ENCODE data around the gene PRRX2. TPM values are rescaled to one million over a fixed set of nuclear protein-coding genes. Genes with fewer than 3 reads are reported as not detected.

The PRRX2 gene
- total and polyA plus RNA-seq, 7 donors: 0.46 to 4.7 (median 2.0) TPM; not detected in 1

DNA sequence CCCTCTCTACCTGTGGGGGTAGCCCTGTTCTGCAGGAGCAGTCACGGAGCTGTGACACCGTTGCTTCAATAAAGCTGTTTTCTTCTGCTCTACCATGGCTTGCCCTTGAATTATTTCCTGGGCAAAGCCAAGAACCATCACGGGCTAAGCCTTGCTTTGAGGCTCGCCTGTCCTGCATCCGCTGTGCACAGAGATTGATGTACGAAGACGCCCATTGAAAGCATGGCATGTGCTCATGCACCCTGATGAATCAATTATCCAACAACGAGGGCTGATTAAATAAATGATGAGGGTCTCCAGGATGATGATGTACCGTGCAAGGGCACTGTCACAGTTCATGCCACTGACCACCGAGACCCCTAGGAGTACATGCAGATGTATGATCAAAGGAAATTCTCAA lies 66.7 kb downstream of the PRRX2 start:
- no peak overlapping the region for H3K4me3 ChIP-seq
- TF ChIP-seq EP300 (IDR thresholded peaks at IDR 0.05) (no peak), POLR2AphosphoS5 (IDR thresholded peaks at IDR 0.05) (no peak), POLR2A (IDR thresholded peaks at IDR 0.05) (no peak)
- TF ChIP-seq, protein P1, sequence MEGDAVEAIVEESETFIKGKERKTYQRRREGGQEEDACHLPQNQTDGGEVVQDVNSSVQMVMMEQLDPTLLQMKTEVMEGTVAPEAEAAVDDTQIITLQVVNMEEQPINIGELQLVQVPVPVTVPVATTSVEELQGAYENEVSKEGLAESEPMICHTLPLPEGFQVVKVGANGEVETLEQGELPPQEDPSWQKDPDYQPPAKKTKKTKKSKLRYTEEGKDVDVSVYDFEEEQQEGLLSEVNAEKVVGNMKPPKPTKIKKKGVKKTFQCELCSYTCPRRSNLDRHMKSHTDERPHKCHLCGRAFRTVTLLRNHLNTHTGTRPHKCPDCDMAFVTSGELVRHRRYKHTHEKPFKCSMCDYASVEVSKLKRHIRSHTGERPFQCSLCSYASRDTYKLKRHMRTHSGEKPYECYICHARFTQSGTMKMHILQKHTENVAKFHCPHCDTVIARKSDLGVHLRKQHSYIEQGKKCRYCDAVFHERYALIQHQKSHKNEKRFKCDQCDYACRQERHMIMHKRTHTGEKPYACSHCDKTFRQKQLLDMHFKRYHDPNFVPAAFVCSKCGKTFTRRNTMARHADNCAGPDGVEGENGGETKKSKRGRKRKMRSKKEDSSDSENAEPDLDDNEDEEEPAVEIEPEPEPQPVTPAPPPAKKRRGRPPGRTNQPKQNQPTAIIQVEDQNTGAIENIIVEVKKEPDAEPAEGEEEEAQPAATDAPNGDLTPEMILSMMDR (IDR thresholded peaks at IDR 0.05): no peak
- H3K36me3 ChIP-seq: no peaks in the 10 kb centered on the region
- no peak for DNase-seq
- 54 to 73% methylated on average over 10 of the region's 10 CpGs for WGBS, 2 donors
- intact Hi-C loops (cut with DNase I): no loop called here
- no peaks in the 10 kb centered on the region for H3K9me3 ChIP-seq
- H3K27me3 ChIP-seq: peaks cover 0 to 13% (median 0%) of the 10 kb centered on the region in 3 donors
- no peak overlapping the region for H3K27ac ChIP-seq
- peaks cover 0 to under 1% (median 0%) of the 10 kb centered on the region in 4 donors for H3K4me1 ChIP-seq

DNA sequence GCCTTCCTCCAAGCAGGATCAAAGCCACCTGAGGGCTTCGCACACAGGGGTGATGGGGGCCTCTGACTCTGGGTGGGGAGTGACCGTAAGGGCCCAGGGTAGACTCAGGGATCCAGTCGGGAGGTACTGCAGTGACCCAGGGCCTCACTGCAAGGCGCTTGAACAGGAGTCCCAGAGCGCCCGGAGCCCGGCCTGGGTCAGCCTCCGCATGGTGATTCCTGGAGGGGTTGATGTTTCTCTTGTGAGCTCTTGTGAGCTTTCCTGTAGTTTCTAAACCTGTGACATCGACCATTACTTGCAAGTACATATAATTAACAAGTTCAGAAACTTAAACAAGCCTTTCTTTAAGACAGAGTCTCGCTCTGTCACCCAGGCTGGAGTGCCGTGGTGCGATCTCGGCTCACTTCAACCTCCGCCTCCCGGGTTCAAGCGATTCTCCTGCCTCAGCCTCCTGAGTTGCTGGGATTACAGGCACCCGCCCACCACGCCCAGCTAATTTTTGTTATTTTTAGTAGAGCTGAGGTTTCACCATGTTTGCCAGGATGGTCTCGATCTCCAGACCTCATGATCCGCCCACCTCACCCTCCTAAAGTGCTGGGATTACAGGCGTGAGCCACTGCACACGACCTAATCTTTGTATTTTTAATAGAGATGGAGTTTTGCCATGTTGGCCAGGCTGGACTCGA lies 67.6 kb downstream of the PRRX2 start:
- DNase-seq: no peak
- intact Hi-C loops (cut with DNase I): no loop called here
- no peaks in the 10 kb centered on the region for H3K9me3 ChIP-seq
- no peaks in the 10 kb centered on the region for H3K36me3 ChIP-seq
- H3K27ac ChIP-seq: no peak overlapping the region
- 71 to 84% methylated on average over 23 of the region's 23 CpGs for WGBS, 2 donors
- H3K27me3 ChIP-seq: peaks cover 0 to 13% (median 0%) of the 10 kb centered on the region in 3 donors
- H3K4me1 ChIP-seq: peaks cover 0 to 11% (median 4%) of the 10 kb centered on the region in 4 donors
- no peak overlapping the region for H3K4me3 ChIP-seq
- TF ChIP-seq EP300 (IDR thresholded peaks at IDR 0.05): no peak

DNA sequence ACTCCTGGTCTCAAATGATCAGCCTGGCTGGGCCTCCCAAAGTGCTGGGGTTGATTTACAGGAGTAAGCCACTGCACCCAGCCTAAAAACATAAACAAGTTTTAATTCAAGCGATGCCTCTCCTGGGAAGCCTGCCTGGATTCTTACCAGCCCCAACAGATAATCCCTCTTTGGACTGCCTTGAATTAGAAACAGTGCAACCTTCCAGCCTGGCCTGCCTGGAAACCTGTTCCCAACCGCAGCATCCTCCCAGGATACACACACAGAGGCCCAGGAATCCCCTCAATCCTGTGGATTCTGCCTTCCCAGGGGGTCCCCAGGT lies 68.1 kb downstream of the PRRX2 start:
- DNase-seq: no peak
- no peaks in the 10 kb centered on the region for H3K36me3 ChIP-seq
- H3K4me3 ChIP-seq: no peak overlapping the region
- peaks cover 0 to 11% (median 5%) of the 10 kb centered on the region in 4 donors for H3K4me1 ChIP-seq
- intact Hi-C loops (cut with DNase I): no loop called here
- TF ChIP-seq EP300 (IDR thresholded peaks at IDR 0.05) (no peak), POLR2A (IDR thresholded peaks at IDR 0.05) (no peak), POLR2AphosphoS5 (IDR thresholded peaks at IDR 0.05) (no peak)
- TF ChIP-seq, protein P1 (IDR thresholded peaks at IDR 0.05): no peak
- peaks cover 0 to 13% (median 0%) of the 10 kb centered on the region in 3 donors for H3K27me3 ChIP-seq
- WGBS, 2 donors: 88% methylated on average over 2 of the region's 2 CpGs
- no peak overlapping the region for H3K27ac ChIP-seq
- no peaks in the 10 kb centered on the region for H3K9me3 ChIP-seq

DNA sequence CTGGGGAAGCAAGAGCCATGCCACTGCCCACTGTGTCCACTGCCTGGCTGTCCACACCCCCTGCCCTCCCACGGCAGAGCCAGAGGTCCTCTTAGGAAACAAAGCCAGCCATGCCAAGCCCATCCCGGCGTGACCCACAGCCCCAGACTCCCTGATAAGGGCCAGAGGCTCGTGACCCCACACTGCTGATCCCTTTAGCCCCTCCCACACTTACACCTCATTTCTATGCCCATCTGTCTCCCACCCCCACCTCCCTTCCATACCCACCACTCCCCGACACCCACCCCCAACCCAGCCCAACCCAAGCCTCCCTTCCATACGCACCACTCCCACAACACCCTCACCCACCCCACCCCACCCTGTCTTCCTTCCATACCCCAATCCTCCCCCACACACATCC lies 70.1 kb downstream of the PRRX2 start:
- Histone ChIP-seq H3K9me3 (no peaks in the 10 kb centered on the region), H3K4me1 (peaks cover 0 to 11% (median 5%) of the 10 kb centered on the region in 4 donors), H3K36me3 (no peaks in the 10 kb centered on the region), H3K4me3 (no peak overlapping the region), H3K27ac (no peak overlapping the region), H3K27me3 (peaks cover 0 to 13% (median 0%) of the 10 kb centered on the region in 3 donors)
- no peak for DNase-seq
- 46 to 63% methylated on average over 6 of the region's 6 CpGs for WGBS, 2 donors
- TF ChIP-seq EP300 (IDR thresholded peaks at IDR 0.05) (no peak), POLR2A (IDR thresholded peaks at IDR 0.05) (no peak), POLR2AphosphoS5 (IDR thresholded peaks at IDR 0.05) (no peak)
- TF ChIP-seq, protein P1 (IDR thresholded peaks at IDR 0.05): no peak
- intact Hi-C loops (cut with DNase I): no loop called here

DNA sequence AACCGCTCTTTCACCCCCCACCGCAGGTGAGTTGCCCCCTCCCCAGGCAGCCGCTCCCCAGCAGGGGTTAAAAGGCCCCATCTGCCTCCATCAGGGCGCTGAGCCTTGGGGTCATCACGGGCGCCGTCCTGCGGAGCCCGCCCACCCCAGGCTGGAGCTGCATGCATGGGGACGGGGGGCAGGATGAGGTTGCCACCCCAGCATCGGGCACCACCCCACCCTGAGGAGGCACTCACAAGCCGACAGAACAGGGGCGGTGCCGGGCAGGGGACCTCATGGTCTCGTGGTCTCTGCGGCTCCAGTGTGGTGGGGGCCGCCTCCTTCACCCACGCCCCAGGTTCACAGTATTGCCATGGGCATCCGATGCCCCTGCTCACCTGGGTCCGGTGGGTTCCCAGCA lies 70.9 kb downstream of the PRRX2 start:
- peaks cover 0 to 13% (median 0%) of the 10 kb centered on the region in 3 donors for H3K27me3 ChIP-seq
- WGBS, 2 donors: 60 to 61% methylated on average over 20 of the region's 20 CpGs
- no peaks in the 10 kb centered on the region for H3K9me3 ChIP-seq
- H3K36me3 ChIP-seq: no peaks in the 10 kb centered on the region
- DNase-seq: no peak
- intact Hi-C loops (cut with DNase I): no loop called here
- H3K4me3 ChIP-seq: no peak overlapping the region
- TF ChIP-seq POLR2A (IDR thresholded peaks at IDR 0.05) (no peak), EP300 (IDR thresholded peaks at IDR 0.05) (no peak)
- no peak overlapping the region for H3K27ac ChIP-seq
- peaks cover 0 to 11% (median 5%) of the 10 kb centered on the region in 4 donors for H3K4me1 ChIP-seq

Data from sigmoid colon (tissue), 7 donors.